K562 (cell line): ENCODE results near the gene CTDNEP1. TPM values are rescaled to one million over a fixed set of nuclear protein-coding genes. Genes with fewer than 3 reads are reported as not detected.

ENCODE experiments used
- ATAC-seq: fragments of 200-7000 bp; cut with Tn5 transposase; 3 replicates; pipeline ENCODE4 v1.9.1; 2020; ENCODE audit warnings: moderate library complexity
- BruUV-seq: library from RNA; stranded (reverse); fragments of 400-500 nt; replicated peaks from 2 replicates; lab custom pipeline; 2021; lab: Mats Ljungman, UMichigan
- CTCF ChIA-PET: fragments of 300-600 bp; formaldehyde crosslinking; extraction: SDS; loops from one replicate; lab custom pipeline; 2021; ENCODE audit warnings: low intra/inter-chr PET ratio; lab: Yijun Ruan, JAX
- POLR2A ChIA-PET: fragments of 300-600, 350-650 bp; sonication (Branson Sonifier 250); formaldehyde crosslinking; extraction: SDS; loops from one replicate; lab custom pipeline; 2021; ENCODE audit warnings: antibody characterized with exemption, inconsistent platforms; lab: Yijun Ruan, JAX
- DNase-seq, 4 experiments: peaks; one replicate each; pipeline versions ENCODE4 v3.0.0 to v3.0.0-alpha.2; 2011 to 2018; ENCODE audit warnings: low spot score in 3 of 4, mixed read lengths in 3 of 4; ENCODE audit errors: extremely low read depth in 1 of 4
- FAIRE-seq: peaks from 2 replicates; lab custom pipeline; 2011; peaks lifted over from hg19 to GRCh38; lab: Jason Lieb, UNC
- H2AFZ ChIP-seq: 2 replicates; pipeline ENCODE4 v1.6.0; 2011; ENCODE audit warnings: low read depth, low read length, control low read depth, inconsistent platforms
- H3K27ac ChIP-seq: fragments of 200-600 bp; 3 replicates; pipeline ENCODE4 v1.8.0; 2011; ENCODE audit warnings: low read depth, mild to moderate bottlenecking, control low read depth, inconsistent platforms, low read length, moderate library complexity, mixed read lengths; ENCODE audit errors: extremely low read depth
- H3K27me3 ChIP-seq, 2 experiments: fragments of 300-600 bp in 1 of 2; 2 replicates in 1 of 2; 3 replicates in 1 of 2; pipeline versions ENCODE4 v1.6.0 to v1.8.0; 2011; ENCODE audit warnings: inconsistent platforms in 2 of 2, low read length in 2 of 2, mild to moderate bottlenecking in 1 of 2, mixed read lengths in 1 of 2, moderate library complexity in 1 of 2; ENCODE audit not compliant: control insufficient read depth in 2 of 2, insufficient read depth in 2 of 2
- H3K36me3 ChIP-seq: fragments of 300-600 bp; 3 replicates; pipeline ENCODE4 v1.8.0; 2011; ENCODE audit warnings: mild to moderate bottlenecking, low read length, inconsistent platforms; ENCODE audit not compliant: control insufficient read depth, insufficient read depth
- H3K4me1 ChIP-seq, 2 experiments: fragments of 200-600 bp in 1 of 2; replicated peaks in 1 of 2; 2 replicates in 1 of 2; 3 replicates in 1 of 2; pipeline versions ENCODE4 v1.5.1 to v1.8.0; 2011; ENCODE audit warnings: inconsistent platforms in 2 of 2, low read length in 2 of 2, mild to moderate bottlenecking in 1 of 2, mixed read lengths in 1 of 2, moderate library complexity in 1 of 2; ENCODE audit not compliant: control insufficient read depth in 2 of 2, insufficient read depth in 2 of 2
- H3K4me2 ChIP-seq: 2 replicates; pipeline ENCODE4 v1.6.1; 2011; ENCODE audit warnings: low read length, control low read depth, inconsistent platforms, mixed read lengths; ENCODE audit not compliant: insufficient read depth
- H3K4me3 ChIP-seq: fragments of 200-600 bp; sonication (generic), shearing (Covaris generic); 2 replicates; pipeline ENCODE4 v1.5.1; 2016; ENCODE audit warnings: control low read depth, inconsistent platforms
- H3K79me2 ChIP-seq: fragments of 200-600 bp; 3 replicates; pipeline ENCODE4 v1.8.0; 2011; ENCODE audit warnings: low read length, inconsistent platforms; ENCODE audit not compliant: control insufficient read depth, insufficient read depth
- H3K9ac ChIP-seq, 2 experiments: 2 replicates each; pipeline versions ENCODE4 v1.6.0 to v1.6.1; 2011; ENCODE audit warnings: low read depth in 2 of 2, low read length in 2 of 2, control low read depth in 1 of 2, inconsistent platforms in 1 of 2, mild to moderate bottlenecking in 1 of 2, mixed read lengths in 1 of 2; ENCODE audit not compliant: insufficient read depth in 1 of 2
- H3K9me1 ChIP-seq: one replicate; pipeline ENCODE4 v1.6.0; 2011; ENCODE audit warnings: inconsistent platforms, mild to moderate bottlenecking, low read length, moderate library complexity; ENCODE audit not compliant: control insufficient read depth, insufficient read depth
- H3K9me3 ChIP-seq: replicated peaks from 2 replicates; pipeline ENCODE4 v1.5.1; 2011; ENCODE audit warnings: low read depth, low read length, inconsistent platforms; ENCODE audit not compliant: control insufficient read depth, insufficient read depth
- H4K20me1 ChIP-seq: replicated peaks from 2 replicates; pipeline ENCODE4 v1.6.1; 2011; ENCODE audit warnings: low read length, inconsistent platforms, mixed read lengths; ENCODE audit not compliant: control insufficient read depth, insufficient read depth
- EGR1 ChIP-seq: fragments of 450-650 bp; conservative IDR thresholded peaks from 2 replicates; pipeline ENCODE4 v1.6.1; 2017; ENCODE audit warnings: mild to moderate bottlenecking
- FOXK2 ChIP-seq, 2 experiments: fragments of 450-650 bp; IDR thresholded peaks in 1 of 2; conservative IDR thresholded peaks in 1 of 2; 2 replicates each; pipeline ENCODE4 v1.6.1; 2016; ENCODE audit warnings: low read depth in 2 of 2, mild to moderate bottlenecking in 1 of 2
- FOXP1 ChIP-seq: sonication (generic); formaldehyde crosslinking; IDR thresholded peaks from 2 replicates; pipeline ENCODE4 v1.8.0; 2022; ENCODE audit warnings: mild to moderate bottlenecking, missing genetic modification reagents
- HDAC2 ChIP-seq: fragments of 450-650 bp; IDR thresholded peaks from 2 replicates; pipeline ENCODE4 v1.6.1; 2016; ENCODE audit warnings: mild to moderate bottlenecking
- MBD2 ChIP-seq: sonication (generic); IDR thresholded peaks from 2 replicates; pipeline ENCODE4 v1.6.1; 2016; ENCODE audit warnings: low read depth, borderline replicate concordance
- MCM2 ChIP-seq: fragments of 450-650 bp; IDR thresholded peaks from 2 replicates; pipeline ENCODE4 v1.6.1; 2017; ENCODE audit warnings: low read depth, mild to moderate bottlenecking
- NFRKB ChIP-seq: fragments of 450-650 bp; IDR thresholded peaks from 2 replicates; pipeline ENCODE4 v1.6.1; 2016; ENCODE audit warnings: low read depth
- PHF8 ChIP-seq: fragments of 200-600 bp; sonication (generic); IDR thresholded peaks from 2 replicates; pipeline ENCODE4 v1.6.1; 2012; ENCODE audit warnings: mixed run types, mild to moderate bottlenecking, inconsistent platforms, low read length, moderate library complexity, borderline replicate concordance
- POLR2AphosphoS2 ChIP-seq: IDR thresholded peaks from 2 replicates; pipeline ENCODE4 v1.6.1; 2012; ENCODE audit warnings: low read length, improper control_type of control experiment
- ZBTB8A ChIP-seq: fragments of 450-650 bp; IDR thresholded peaks from 2 replicates; pipeline ENCODE4 v1.6.1; 2018; ENCODE audit warnings: mild to moderate bottlenecking, moderate library complexity; ENCODE audit not compliant: partially characterized antibody
- ZEB2 ChIP-seq: fragments of 450-650 bp; IDR thresholded peaks from 2 replicates; pipeline ENCODE4 v1.6.1; 2016
- WGBS: fragments of 100-300 bp; shearing (Covaris generic); methylation state at CpG from one replicate; pipeline ENCODE4 v1.1.6; 2016; ENCODE audit warnings: low coverage, mixed read lengths; ENCODE audit not compliant: insufficient coverage; ENCODE audit errors: missing lambda C conversion rate; 5-methylcytosine and 5-hydroxymethylcytosine counted together
- in situ Hi-C: fragments of 300-500 bp; cut with MboI; formaldehyde crosslinking; loops from 4 replicates; pipeline ENCODE4 v1.15.0; 2018; ENCODE audit warnings: inconsistent platforms, mixed read lengths
- intact Hi-C: fragments of 100-400 bp; cut with micrococcal nuclease; formaldehyde crosslinking; loops from 2 replicates; pipeline ENCODE4 v1.14.2; 2022
- polyA plus RNA-seq, 8 experiments: library from polyadenylated mRNA; depleted of rRNA in 4 of 8; stranded (reverse) in 5 of 8; unstranded in 3 of 8; fragments of >200 nt; fragmentation: Nextera tagmentation in 2 of 8; fragmentation: Illumina TruSeq in 1 of 8; extraction: Ambion mirVana in 2 of 8; extraction: Trizol in 1 of 8; gene quantifications; 2 replicates each; pipeline versions ENCODE4 v1.2.1 to v1.2.3, GENCODE V29; 2011 to 2014; ENCODE audit warnings: inconsistent platforms in 1 of 8, missing spikeins in 1 of 8
- total RNA-seq, 7 experiments: library from RNA; depleted of rRNA in 6 of 7; stranded (reverse); fragments of >200 nt in 6 of 7; fragmentation: Illumina TruSeq in 2 of 7; extraction: Trizol in 2 of 7; gene quantifications; 2 replicates each; pipeline versions ENCODE4 v1.2.1 to v1.2.3, GENCODE V29; 2011 to 2021; ENCODE audit warnings: low replicate concordance in 1 of 7
- TF ChIP-seq, protein P1 (sequence below): sonication (generic); formaldehyde crosslinking; IDR thresholded peaks from 2 replicates; pipeline ENCODE4 v1.8.1; 2023; ENCODE audit warnings: mild to moderate bottlenecking, missing genetic modification reagents
- TF ChIP-seq, protein P2 (sequence below): fragments of 450-650 bp; IDR thresholded peaks from 2 replicates; pipeline ENCODE4 v1.6.1; 2018; ENCODE audit not compliant: partially characterized antibody
- TF ChIP-seq, protein P3 (sequence below): fragments of 200-800 bp; sonication (Bioruptor generic); IDR thresholded peaks from 2 replicates; pipeline ENCODE4 v1.6.1; 2017; ENCODE audit warnings: missing genetic modification characterization, missing compliant biosample characterization

CTDNEP1 gene
- total and polyA plus RNA-seq, 9 of the 15 experiments (the other 6 are each of a cell fraction or from before 2014, with no cell fraction given) = 10.7 to 150 (median 28.5) TPM

DNA sequence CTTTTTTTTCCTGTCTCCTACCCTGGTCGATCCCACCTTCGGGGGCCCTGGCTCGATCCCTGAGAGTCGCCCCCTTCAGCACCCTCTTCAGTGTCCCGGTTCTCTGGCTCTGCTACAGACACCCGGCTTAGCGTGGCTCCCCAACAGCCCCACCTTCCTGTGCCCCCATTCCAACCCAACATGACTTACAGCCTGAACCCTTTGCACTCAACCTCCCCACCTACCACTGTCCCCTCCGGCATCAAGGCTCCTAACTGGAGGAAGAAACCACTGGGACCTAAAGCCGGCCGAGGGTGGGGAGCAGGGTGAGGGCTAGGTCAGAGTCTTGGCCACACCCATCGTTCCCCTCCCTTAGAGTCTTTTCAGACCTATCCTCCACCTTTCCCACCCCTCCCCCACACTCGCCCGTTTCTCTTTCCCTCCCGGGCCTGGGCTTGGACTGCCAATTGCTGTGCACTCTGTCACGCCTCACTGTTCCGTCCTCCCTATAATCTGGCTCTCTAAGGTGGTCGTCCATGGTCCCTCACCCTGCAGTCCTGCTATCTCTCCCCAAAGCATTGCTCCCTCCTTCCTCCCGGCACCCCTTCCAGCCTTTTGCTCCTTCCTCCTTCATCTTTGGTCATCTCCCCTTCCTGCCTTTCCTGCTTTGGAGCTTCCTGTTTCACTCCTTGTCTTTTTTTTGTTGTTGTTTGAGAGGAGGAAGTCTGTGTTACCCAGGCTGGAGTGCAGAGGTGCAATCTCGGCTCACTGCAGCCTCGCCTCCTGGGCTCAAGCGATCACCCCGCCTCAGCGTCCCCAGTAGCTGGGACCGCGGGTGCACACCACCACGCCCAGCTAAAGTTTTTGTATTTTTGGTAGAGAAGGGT, 11.6 kb upstream of the CTDNEP1 start:
- Histone ChIP-seq H3K4me1 (peaks cover 10 to 35% of the 10 kb centered on the region in 2 experiments; a peak in 4 of 5 replicates), H3K79me2 (no peaks in the 10 kb centered on the region), H3K36me3 (peaks cover 21% of the 10 kb centered on the region; the same call in 2 of the 3 replicates), H3K4me2 (peak overlapping the region; percentile 95), H2AFZ (peak overlapping the region; percentile 97), H3K27ac (peak overlapping the region; percentile 70), H3K27me3 (no peaks in the 10 kb centered on the region), H3K9me3 (no peaks in the 10 kb centered on the region), H3K4me3 (peak overlapping the region; percentile 47), H4K20me1 (no peaks in the 10 kb centered on the region), H3K9ac (peak overlapping the region; percentile 63 to 89), H3K9me1 (no peaks in the 10 kb centered on the region)
- ChIA-PET POLR2A (interaction anchor here (0.6 to 1.9 kb wide), 4 partner anchors 9 to 878 kb away, joined by 3 to 8 read pairs (median 4); no protein-coding TSS in a partner anchor), CTCF (no interaction called here)
- intact Hi-C loops = no loop called here
- no TSS peak for BruUV-seq
- FAIRE-seq = peak; percentile 93
- WGBS = under 1% methylated on average over 15 of the region's 26 CpGs
- peak; percentile 79 to 88 (median 82) for DNase-seq
- in situ Hi-C loops = no loop called here
- ATAC-seq = peak; percentile 92
- peak; percentile 76 for TF ChIP-seq HDAC2
- TF ChIP-seq PHF8 = peak; percentile 49; the same call in 1 of the 2 replicates
- TF ChIP-seq, protein P1, sequence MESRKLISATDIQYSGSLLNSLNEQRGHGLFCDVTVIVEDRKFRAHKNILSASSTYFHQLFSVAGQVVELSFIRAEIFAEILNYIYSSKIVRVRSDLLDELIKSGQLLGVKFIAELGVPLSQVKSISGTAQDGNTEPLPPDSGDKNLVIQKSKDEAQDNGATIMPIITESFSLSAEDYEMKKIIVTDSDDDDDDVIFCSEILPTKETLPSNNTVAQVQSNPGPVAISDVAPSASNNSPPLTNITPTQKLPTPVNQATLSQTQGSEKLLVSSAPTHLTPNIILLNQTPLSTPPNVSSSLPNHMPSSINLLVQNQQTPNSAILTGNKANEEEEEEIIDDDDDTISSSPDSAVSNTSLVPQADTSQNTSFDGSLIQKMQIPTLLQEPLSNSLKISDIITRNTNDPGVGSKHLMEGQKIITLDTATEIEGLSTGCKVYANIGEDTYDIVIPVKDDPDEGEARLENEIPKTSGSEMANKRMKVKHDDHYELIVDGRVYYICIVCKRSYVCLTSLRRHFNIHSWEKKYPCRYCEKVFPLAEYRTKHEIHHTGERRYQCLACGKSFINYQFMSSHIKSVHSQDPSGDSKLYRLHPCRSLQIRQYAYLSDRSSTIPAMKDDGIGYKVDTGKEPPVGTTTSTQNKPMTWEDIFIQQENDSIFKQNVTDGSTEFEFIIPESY (CRISPR knock-in tag) = no peak
- 0 out of 2 replicates have a peak, but pooled peaks have one; percentile 36 for TF ChIP-seq MBD2
- TF ChIP-seq MCM2 = no peak
- TF ChIP-seq, protein P2, sequence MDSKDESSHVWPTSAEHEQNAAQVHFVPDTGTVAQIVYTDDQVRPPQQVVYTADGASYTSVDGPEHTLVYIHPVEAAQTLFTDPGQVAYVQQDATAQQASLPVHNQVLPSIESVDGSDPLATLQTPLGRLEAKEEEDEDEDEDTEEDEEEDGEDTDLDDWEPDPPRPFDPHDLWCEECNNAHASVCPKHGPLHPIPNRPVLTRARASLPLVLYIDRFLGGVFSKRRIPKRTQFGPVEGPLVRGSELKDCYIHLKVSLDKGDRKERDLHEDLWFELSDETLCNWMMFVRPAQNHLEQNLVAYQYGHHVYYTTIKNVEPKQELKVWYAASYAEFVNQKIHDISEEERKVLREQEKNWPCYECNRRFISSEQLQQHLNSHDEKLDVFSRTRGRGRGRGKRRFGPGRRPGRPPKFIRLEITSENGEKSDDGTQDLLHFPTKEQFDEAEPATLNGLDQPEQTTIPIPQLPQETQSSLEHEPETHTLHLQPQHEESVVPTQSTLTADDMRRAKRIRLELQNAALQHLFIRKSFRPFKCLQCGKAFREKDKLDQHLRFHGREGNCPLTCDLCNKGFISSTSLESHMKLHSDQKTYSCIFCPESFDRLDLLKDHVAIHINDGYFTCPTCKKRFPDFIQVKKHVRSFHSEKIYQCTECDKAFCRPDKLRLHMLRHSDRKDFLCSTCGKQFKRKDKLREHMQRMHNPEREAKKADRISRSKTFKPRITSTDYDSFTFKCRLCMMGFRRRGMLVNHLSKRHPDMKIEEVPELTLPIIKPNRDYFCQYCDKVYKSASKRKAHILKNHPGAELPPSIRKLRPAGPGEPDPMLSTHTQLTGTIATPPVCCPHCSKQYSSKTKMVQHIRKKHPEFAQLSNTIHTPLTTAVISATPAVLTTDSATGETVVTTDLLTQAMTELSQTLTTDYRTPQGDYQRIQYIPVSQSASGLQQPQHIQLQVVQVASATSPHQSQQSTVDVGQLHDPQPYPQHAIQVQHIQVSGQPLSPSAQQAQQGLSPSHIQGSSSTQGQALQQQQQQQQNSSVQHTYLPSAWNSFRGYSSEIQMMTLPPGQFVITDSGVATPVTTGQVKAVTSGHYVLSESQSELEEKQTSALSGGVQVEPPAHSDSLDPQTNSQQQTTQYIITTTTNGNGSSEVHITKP = peak; percentile 78
- TF ChIP-seq FOXP1 (CRISPR knock-in tag) = 0 out of 2 replicates have a peak, but pooled peaks have one; percentile 53
- TF ChIP-seq, protein P3, sequence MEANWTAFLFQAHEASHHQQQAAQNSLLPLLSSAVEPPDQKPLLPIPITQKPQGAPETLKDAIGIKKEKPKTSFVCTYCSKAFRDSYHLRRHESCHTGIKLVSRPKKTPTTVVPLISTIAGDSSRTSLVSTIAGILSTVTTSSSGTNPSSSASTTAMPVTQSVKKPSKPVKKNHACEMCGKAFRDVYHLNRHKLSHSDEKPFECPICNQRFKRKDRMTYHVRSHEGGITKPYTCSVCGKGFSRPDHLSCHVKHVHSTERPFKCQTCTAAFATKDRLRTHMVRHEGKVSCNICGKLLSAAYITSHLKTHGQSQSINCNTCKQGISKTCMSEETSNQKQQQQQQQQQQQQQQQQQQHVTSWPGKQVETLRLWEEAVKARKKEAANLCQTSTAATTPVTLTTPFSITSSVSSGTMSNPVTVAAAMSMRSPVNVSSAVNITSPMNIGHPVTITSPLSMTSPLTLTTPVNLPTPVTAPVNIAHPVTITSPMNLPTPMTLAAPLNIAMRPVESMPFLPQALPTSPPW (CRISPR knock-in tag) = peak; percentile 42; the same call in 1 of the 2 replicates
- 0 out of 2 replicates have a peak, but pooled peaks have one; percentile 70 for TF ChIP-seq NFRKB
- TF ChIP-seq EGR1 = no peak
- TF ChIP-seq ZBTB8A = no peak
- no peak for TF ChIP-seq POLR2AphosphoS2
- TF ChIP-seq FOXK2 (conservative IDR thresholded peaks at IDR 0.05 in 1 of 2, IDR thresholded peaks at IDR 0.05 in 1 of 2; ENCODE audit: low read depth in 2 of 2) = peak; percentile 66 to 69; a peak in 3 of 4 replicates
- TF ChIP-seq ZEB2 = peak; percentile 59
